C4-2B (cell line): ENCODE data around the gene RFESD.

Experiments
- H3K27ac ChIP-seq: fragments of 450-650 bp; 2 replicates; pipeline ENCODE4 v1.5.1; 2017
- ZFX ChIP-seq: fragments of 450-650 bp; IDR thresholded peaks from 2 replicates; pipeline ENCODE4 v1.6.1; 2017
- TF ChIP-seq, protein P1 (sequence below): fragments of 450-650 bp; conservative IDR thresholded peaks from 2 replicates; pipeline ENCODE4 v1.5.1; 2017; ENCODE audit warnings: mild to moderate bottlenecking

RFESD gene

DNA sequence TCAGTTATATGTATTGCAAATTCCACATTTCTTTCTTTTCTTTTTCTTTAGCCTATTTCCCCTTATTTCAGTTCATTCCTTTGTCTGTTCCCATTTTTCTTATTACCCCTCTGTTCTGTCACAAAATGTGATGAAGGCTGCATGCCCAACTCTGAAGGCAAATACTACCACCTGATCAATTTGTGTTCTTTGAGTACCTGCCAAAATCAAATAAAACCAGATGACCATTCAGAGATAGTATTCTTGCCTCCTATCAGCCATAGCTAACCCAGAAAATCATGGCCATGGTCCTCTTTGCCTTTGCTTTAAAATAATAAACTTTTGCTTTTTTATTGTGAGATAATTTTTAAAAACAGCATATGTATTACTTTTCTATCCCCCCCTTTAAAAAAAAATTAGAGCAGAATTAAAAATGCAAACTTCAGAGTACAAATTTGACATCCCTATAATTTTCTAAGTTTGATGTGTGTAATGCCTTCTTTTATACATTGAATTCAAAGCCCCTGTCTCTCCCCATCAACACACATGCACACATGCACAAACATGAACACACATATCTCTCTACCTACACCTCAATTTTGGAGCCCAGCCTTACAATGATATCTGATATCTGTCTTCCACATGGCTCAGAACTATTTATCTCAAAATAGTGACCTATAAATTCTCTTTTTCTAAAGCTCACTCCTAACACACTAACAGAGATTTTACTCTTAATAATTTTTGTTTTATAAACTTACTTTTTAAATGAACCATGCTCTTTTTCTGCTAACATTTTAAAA is 3.5 kb downstream of the RFESD start:
- TF ChIP-seq, protein P1, sequence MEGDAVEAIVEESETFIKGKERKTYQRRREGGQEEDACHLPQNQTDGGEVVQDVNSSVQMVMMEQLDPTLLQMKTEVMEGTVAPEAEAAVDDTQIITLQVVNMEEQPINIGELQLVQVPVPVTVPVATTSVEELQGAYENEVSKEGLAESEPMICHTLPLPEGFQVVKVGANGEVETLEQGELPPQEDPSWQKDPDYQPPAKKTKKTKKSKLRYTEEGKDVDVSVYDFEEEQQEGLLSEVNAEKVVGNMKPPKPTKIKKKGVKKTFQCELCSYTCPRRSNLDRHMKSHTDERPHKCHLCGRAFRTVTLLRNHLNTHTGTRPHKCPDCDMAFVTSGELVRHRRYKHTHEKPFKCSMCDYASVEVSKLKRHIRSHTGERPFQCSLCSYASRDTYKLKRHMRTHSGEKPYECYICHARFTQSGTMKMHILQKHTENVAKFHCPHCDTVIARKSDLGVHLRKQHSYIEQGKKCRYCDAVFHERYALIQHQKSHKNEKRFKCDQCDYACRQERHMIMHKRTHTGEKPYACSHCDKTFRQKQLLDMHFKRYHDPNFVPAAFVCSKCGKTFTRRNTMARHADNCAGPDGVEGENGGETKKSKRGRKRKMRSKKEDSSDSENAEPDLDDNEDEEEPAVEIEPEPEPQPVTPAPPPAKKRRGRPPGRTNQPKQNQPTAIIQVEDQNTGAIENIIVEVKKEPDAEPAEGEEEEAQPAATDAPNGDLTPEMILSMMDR: no peak
- TF ChIP-seq ZFX: no peak
- H3K27ac ChIP-seq: no peak overlapping the region

DNA sequence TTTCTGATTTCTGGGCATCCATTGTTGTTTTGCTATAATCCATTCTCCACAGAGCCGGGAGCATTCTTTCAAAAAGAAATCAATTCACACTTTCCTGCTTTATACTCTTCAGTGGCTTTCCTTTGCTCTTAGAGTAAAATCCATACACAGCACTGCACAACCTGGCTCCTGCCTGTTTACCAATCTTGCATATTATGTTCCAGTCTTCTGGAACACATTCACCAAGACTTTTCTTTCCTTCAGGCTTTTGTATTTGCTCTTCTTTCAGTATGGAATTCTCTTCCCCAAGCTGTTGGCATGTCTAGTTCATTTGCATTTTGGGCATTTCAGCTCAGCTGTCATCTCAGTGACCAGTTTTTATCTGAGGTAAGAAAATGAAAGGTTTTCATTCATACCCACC is 6.3 kb downstream of the RFESD start:
- no peak overlapping the region for H3K27ac ChIP-seq
- TF ChIP-seq, protein P1: no peak
- TF ChIP-seq ZFX: no peak

DNA sequence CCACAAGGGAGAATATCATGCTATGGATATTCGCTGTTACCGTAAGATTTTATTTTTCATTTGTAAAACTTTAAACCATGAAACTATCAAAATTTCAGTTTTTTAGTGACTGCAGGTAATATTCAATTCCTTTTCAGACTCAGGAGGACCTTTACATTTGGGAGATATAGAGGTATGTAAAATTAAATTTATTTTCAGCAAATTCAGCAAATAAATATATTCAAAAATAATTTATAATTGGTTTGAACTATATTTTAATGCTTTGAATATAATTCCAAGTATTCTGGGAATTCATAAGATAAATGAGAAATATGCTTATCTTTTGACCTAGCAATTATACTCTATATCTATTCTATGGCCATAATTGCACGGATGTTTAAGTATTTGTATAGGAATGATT is 7.6 kb downstream of the RFESD start:
- no peak overlapping the region for H3K27ac ChIP-seq
- TF ChIP-seq ZFX: no peak
- TF ChIP-seq, protein P1: no peak

DNA sequence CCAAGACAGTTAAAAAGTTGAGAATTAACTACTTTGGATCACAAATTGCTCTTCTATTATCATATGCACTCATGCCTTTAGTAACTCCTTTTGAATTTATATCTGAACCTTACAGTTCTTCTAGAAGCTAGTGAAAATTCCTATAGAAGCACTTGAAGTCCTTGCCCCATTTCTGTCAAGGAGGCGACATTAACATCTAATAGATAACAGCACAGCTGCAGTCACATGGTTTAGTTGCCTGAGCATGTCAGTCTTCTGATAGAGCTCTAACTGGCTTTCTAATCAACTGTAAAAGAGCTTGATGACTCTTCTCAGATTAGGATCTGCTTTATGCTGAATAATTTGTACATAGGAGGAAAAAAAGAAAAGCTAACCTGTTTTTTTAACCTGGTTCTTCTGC is 9.0 kb downstream of the RFESD start:
- H3K27ac ChIP-seq: no peak overlapping the region
- TF ChIP-seq, protein P1: no peak
- no peak for TF ChIP-seq ZFX

DNA sequence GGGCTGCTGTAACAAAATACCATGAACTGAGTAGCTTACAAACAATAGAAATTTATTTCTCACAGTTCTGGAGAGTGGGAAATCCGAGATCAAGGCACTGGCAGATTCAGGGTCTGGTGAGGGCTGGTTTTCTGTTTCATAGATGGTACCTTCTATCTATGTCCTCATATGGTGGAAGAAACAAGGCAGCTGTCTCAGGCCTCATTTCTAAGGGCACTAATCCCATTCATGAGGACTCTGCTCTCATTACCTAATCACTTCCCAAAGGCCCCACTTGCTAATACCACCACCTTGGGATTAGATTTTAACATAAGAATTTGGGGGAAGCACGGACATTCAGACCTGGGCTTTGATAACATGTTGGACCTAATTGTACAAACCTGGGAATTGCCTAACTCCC is 13.5 kb downstream of the RFESD start:
- TF ChIP-seq, protein P1: no peak
- TF ChIP-seq ZFX: no peak

DNA sequence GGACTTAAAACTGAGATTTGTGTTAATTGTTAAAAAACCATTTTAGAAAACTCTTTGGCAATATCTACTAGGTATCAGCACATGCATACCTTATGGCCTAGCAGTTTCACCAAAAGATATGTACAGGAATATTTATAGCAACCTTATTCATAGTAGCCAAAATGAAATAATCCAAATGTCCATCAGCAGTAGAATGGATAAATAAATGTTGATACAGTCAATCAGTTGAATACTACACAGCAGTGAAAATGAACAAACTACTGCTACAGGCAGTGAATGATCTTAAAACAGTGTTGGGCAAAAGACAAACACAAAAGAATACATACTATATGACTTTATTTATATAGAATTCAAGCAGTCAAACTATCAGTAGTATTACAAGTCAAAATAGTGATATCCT is 16.4 kb downstream of the RFESD start:
- H3K27ac ChIP-seq: no peak overlapping the region
- TF ChIP-seq ZFX: no peak

More for the DNA sequence above, 13.5 kb downstream of the RFESD start:
- H3K27ac ChIP-seq: no peak overlapping the region

DNA sequence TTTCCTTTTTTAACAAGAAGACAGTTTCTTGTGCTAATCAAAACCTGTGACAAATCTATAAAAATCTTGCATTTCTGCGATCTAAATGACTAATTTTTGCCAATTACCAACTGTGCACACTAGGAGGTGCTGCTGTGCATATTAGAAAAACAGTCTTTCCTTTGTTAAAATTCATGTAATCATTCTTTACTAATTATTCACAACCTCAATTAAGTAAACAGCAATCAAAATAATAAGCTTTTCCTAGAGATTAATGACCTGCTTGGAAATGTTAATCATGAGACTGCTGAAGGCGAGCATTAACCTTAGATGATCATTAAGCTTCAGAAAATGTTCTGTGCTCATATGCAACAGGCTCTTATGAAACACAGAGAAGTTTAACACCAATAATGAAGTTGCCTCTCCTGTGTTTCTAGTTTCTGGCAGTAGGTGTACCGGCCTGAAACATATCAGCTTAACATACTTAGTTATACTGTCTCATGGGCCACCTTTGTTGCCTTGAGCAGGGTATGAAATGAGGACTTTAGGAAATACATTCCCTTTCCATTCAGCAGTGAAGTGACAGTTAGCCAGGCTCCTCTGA is 17.7 kb downstream of the RFESD start:
- H3K27ac ChIP-seq: no peak overlapping the region
- TF ChIP-seq, protein P1: peak; percentile 98
- no peak for TF ChIP-seq ZFX
